Esophagus muscularis mucosa (tissue), 3 donors: Measurements from ENCODE around the gene PKD1L1.

Source experiments
- EP300 ChIP-seq: sonication (generic); formaldehyde crosslinking; IDR thresholded peaks from one replicate; pipeline ENCODE4 v1.6.1; 2017; ENCODE audit warnings: antibody characterized with exemption
- TF ChIP-seq, protein P1 (sequence below), 3 experiments: fragments of 200-600 bp in 2 of 3; fragments of 450-650 bp in 1 of 3; sonication (generic) in 2 of 3; IDR thresholded peaks; one replicate each; pipeline ENCODE4 v1.5.1; 2017 to 2019; ENCODE audit warnings: antibody characterized with exemption in 3 of 3, mild to moderate bottlenecking in 2 of 3, moderate library complexity in 1 of 3

DNA sequence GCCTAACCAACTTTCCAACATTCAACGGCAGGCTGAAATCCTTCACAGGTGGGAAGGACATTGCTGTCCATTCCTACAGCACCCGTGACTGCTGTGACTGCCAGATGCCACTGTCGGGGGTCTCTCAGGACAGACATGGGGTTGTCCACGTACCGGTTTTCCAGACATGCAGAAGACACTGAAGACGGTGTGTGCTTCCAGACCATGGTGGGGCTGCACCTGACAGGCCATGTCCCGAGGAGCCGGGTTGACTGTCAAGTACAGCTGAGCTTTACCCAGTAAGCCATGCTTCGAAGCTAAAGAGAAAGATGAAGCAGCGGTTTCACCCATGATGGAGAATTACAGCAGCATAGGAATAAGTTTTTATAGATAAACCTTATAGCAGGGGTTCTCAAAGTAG is 70.9 kb downstream of the PKD1L1 start:
- no peak for TF ChIP-seq EP300
- TF ChIP-seq, protein P1, sequence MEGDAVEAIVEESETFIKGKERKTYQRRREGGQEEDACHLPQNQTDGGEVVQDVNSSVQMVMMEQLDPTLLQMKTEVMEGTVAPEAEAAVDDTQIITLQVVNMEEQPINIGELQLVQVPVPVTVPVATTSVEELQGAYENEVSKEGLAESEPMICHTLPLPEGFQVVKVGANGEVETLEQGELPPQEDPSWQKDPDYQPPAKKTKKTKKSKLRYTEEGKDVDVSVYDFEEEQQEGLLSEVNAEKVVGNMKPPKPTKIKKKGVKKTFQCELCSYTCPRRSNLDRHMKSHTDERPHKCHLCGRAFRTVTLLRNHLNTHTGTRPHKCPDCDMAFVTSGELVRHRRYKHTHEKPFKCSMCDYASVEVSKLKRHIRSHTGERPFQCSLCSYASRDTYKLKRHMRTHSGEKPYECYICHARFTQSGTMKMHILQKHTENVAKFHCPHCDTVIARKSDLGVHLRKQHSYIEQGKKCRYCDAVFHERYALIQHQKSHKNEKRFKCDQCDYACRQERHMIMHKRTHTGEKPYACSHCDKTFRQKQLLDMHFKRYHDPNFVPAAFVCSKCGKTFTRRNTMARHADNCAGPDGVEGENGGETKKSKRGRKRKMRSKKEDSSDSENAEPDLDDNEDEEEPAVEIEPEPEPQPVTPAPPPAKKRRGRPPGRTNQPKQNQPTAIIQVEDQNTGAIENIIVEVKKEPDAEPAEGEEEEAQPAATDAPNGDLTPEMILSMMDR (IDR thresholded peaks at IDR 0.05), result no peak
